Measurements from ENCODE around the gene KRT3.
"Not testable (repeated sequence)": the region's sequence is repeated elsewhere in the genome, so short reads cannot be mapped to it uniquely, and the experiment has no call there.

KRT3 gene

GRCh38 chr12:52781399-52782082, 14.4 kb downstream of the KRT3 start:
- DNase-seq (ENCODE audit: low read depth): no peak

- no peak for DNase-seq (ENCODE audit: low read depth)
Observed at GRCh38 chr12:52779914-52780313, 16.0 kb downstream of the KRT3 start.

GRCh38 chr12:52778833-52779232, 17.1 kb downstream of the KRT3 start:
- DNase-seq (ENCODE audit: low read depth): no peak

DNA sequence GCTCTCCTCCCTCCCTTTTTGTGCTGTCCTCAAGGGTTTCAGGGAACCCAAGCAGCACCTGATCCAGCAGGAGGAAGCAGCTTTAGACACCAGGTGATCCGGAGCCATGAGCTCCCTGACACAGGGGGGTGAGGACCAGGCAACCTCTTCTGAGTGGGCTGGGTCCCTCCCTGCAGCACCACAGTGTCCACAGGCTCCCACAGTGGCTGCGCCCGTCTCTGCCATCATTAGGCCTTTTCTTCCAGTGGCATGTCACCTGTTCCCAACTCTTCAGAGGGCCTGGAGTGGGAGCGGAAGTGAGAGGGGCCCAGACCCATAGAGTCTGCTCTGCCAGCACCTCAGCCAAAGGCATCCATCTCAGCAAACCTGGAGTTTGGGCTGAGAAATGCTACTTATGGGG, 18.4 kb downstream of the KRT3 start:
- no peak for DNase-seq (ENCODE audit: low read depth)

- DNase-seq (ENCODE audit: low read depth): no peak
Observed at GRCh38 chr12:52776913-52777395, 19.0 kb downstream of the KRT3 start, which contains the start of gene KRT76. KRT76 (minus strand) TSS chr12:52777345; CDS start chr12:52777291, 54 bp downstream.

DNA sequence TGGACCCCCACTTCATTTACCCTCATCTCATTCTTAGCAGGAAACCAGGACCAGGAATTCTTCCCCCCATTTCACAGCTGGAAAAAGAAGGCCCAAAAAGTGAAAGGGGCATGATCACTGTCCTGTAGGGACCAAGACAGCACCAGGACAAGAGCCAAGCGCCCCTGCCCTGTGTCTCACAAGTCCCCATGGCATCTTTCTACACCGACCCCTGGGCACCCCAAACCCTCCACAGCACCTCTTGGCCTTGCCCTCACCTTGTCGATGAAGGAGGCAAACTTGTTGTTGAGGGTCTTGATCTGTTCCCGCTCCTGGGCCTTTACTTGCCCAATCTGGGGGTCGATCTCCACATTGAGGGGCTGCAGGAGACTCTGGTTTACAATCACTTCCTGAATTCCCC, 19.5 kb downstream of the KRT3 start:
- no peak for DNase-seq (ENCODE audit: low read depth)

- DNase-seq (ENCODE audit: low read depth): no peak
Observed at GRCh38 chr12:52774629-52775250, 21.2 kb downstream of the KRT3 start.

GRCh38 chr12:52772772-52773171, 23.1 kb downstream of the KRT3 start:
- no peak for DNase-seq (ENCODE audit: low read depth)

DNA sequence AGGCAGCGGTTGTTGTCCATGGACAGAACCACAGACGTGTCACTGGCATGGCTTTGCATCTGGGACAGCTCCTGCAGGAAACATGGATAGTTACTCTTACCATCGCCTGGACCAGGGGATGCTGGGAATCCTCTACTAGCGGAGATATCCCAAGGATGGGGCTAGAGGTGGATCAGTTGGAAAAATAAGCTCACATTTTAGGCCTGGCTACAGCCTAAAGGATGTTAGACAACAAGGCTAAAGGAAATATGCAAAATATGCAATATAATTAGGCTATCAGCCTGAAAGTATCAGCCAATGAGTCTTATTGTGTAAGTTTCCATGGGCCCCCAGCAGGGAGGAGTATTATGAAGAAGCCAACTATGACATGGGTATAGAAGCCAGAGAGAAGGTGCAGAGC, 23.7 kb downstream of the KRT3 start:
- no peak for DNase-seq (ENCODE audit: low read depth)

DNA sequence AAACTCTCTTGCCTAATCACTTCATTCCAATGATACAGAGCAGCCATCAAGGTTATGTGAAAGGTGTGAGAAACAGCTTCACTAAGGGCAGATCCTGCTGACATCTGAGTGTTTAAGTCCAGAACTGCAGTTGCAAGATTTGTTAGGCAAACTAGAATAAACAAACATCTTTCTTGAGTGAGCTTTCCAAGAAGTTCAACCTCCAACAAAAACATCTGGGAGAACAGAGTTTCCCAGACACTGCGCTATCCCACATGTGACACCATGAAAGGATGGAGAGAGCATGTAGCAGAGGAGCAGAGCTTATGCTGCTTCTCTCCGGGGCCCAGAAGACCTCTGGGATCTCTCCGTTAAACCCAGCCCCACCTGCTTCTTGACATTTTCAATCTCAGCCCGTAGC, 24.4 kb downstream of the KRT3 start:
- no peak for DNase-seq (ENCODE audit: low read depth)

GRCh38 chr12:52771088-52771487, 24.8 kb downstream of the KRT3 start:
- no peak for DNase-seq (ENCODE audit: low read depth)

DNA sequence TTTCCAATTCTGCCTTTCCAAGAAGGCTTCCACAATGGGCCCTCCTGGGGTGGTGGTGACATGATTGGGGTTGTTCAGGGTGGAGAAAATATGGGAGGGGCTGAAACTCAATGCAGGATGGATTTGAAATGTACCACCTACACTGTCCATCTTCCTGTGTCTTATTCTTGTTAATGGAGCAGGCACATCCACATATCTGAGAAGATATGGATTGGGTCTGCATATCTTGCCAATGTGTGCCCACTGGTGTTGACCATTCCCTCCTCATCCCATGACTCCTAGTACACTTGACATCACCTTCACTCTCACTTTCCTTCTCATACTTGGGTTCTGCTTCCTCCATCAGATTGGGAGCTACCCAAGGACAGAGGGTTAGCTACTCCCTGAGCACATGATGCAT, 26.0 kb downstream of the KRT3 start:
- no peak for DNase-seq (ENCODE audit: low read depth)

DNA sequence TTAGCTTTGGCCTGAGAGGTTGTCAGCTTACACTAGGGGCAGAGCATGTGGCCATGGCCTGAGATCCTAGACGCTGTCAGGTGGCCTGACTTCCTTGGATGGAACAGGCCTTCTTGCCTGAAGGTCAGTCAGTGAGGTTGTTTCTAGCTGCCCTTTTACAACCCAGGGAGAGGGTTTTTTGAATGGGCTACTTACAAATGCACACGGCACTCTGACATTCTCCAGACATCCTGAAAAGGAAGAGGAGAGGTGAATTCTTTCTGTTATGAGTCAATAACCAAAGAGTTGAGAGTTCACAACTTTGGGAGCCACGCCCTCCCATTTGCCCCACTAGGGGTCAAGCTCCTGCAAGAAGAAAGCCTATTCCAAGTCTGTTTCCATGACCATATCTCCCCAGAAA, 26.6 kb downstream of the KRT3 start:
- no peak for DNase-seq (ENCODE audit: low read depth)

GRCh38 chr12:52768479-52769200, 27.3 kb downstream of the KRT3 start:
- DNase-seq (ENCODE audit: low read depth): no peak

DNA sequence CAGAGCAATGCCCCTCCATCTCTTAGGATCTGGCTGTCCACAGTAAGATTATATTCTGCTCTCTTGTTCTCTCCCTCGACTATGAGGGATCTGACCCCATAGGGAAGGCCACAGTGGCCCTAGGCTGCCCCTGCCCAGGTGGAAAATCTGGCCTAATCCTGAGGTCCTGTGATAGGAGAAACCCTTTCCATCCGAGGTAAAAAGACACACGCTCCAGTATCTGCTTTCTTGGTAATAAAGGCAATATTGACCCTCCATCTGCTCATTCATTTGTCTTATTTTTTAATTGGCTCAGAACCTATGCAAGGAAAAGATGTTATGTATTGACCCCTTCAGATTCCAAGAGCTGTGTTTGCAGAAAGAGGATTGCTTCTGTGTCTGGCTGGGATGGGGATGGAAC, 28.5 kb downstream of the KRT3 start:
- no peak for DNase-seq (ENCODE audit: low read depth)

DNA sequence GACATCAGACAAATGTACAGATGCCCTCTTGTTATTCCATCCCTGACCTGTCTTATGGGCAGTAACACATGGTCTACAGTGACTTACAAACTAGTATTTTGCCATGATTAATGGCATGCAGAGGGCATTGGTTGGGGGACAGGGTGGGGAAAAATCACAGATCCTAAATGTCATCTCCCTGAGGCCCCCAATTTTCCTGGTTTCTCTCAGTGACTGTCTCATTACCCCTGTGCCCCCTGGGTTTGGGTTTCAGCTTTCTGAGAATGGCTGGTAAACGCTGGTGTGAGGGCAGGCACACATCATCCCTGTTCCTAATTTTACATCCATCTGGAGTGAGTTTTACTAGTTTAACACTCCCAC, 28.9 kb downstream of the KRT3 start:
- DNase-seq (ENCODE audit: low read depth): no peak

DNA sequence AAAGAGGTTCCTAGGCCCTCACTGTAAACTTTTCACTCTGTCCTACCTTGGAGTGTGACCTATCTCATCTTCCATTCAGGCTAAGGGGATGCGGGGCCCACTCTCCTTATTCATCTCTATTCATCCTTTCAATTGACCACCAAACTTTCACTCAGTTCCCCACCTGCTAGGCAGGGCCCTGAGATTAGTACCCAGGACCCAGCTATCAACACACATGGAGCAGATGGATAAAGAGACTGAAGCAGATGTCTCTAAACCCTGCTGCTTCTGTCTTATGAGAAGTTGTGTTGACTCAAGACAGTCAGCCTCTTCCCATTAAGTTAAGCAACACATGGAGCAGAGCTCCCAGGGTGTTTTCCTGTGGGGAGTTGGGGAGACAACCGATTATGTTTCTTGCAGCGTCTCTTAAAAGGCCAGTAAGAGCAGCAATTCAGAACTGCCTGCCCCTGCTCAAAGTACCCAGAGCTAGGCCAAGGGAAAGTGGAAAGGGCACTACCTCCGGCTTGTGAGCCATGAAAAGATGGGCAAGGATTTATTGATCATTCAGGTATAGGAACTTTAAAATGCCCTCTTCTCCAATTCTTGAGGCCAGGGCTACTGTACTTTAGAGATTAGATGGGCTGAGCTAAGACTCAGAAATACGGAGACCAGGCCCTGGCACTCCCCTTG, 29.4 kb downstream of the KRT3 start:
- DNase-seq (ENCODE audit: low read depth): no peak

- DNase-seq (ENCODE audit: low read depth): no peak
Observed at GRCh38 chr12:52765702-52766101, 30.2 kb downstream of the KRT3 start.

GRCh38 chr12:52763991-52764390, 31.9 kb downstream of the KRT3 start:
- no peak for DNase-seq (ENCODE audit: low read depth)

DNA sequence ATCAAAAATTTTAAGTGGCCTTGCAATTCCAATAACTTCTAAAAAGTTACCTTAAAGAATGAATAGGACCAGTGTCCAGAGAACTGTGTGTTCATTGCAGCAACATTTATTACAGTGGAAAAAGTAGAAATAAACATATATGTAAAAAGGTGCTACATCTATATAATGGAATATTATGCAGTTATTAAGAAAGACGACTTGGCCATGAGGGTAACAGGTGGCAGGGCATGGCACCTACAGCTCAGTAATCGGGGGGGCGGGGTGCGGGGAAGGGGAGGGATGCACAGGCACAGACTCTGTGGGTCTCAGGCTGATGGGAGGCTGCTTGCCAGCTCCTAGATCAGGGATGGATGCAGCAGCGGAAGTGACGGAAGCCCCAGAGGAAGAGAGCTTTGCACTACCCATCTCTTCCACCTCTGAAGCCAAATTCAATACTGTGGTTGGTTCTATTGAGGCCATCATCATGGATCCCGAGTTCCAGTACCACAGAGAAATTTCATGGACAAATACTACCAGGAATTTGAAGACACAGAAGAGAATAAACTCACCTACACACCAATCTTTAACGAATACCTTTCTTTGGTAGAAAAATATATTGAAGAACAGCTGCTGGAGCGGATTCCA, 32.8 kb downstream of the KRT3 start:
- DNase-seq (ENCODE audit: low read depth): no peak

DNA sequence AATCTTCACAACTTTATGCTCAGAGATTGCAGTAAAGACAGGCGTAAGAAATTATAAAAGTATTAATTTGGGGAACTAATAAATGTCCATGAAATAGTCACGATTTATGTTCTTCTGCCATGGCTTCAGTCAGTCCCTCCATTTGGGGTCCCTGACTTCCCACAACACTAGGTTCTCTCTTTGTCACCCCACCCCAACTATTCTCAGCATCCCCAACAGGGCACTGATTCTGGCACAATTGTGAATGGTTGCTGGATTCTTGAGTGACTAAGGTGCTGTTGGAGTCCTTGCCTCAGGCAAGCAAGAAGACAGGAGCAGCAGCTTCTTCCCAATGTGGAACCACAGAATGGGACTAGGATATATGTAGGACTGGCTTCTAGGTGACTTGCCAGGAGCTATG, 34.1 kb downstream of the KRT3 start:
- DNase-seq (ENCODE audit: low read depth): no peak

DNA sequence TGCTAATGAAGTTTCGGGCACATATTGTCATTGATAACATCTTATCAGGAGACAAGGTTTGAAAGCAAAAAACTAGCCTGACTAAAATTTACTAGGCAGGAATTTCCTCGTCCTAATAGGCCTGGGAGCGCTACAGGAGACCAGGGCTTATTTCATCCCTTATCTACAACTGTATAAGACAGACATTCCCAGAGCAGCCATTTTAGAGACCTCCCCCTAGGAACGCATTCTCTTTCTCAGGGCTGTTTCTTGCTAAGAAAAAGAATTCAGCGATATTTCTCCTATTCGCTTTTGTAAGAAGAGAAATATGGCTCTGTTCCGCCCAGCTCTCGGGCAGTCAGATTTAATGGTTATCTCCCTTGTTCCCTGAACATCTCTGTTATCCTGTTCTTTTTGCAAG, 34.7 kb downstream of the KRT3 start:
- not testable (repeated sequence) for DNase-seq (ENCODE audit: low read depth)

Data from activated T-cell treated with anti-CD3 and anti-CD28 coated beads for 48 hours (primary cell).